Measurements from ENCODE around the gene MED13.

DNA sequence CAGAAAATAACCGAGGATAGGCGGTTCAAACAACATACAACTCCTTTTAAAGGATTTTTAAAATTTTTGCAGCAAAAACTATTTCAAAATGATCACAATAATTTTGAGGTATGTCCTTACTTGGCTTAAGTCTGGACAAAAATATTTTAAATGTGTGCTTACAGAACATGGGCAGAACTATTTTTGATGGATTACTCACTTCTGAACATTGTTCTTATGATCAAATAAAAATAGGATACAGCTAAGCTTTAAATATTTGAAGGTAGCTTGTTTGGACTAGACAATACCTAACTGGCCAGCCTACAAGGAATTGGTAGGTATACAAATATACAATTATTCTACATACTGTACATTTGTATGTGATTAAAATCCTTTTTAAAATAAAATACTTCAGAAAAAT is 123.0 kb downstream of the MED13 start:
- TF ChIP-seq CTCF (IDR thresholded peaks at IDR 0.05) = no peak
- TF ChIP-seq POLR2AphosphoS5 (IDR thresholded peaks at IDR 0.05) = no peak
- no peak for TF ChIP-seq POLR2A (IDR thresholded peaks at IDR 0.05)

Data from stomach (tissue), 4 donors.